WTC11 (cell line): ENCODE results near the gene POP4. TPM values are rescaled to one million over a fixed set of nuclear protein-coding genes. Genes with fewer than 3 reads are reported as not detected.

Experiments
- ATAC-seq: fragments of 200-7000 bp; cut with Tn5 transposase; 2 replicates; pipeline ENCODE4 v1.10.0; 2021; ENCODE audit warnings: mild to moderate bottlenecking, moderate library complexity
- CTCF ChIA-PET: fragments of 300-600 bp; sonication (Branson Sonifier 250); formaldehyde crosslinking; loops from one replicate; lab custom pipeline; 2021; ENCODE audit warnings: antibody characterized with exemption; lab: Charles Lee
- POLR2A ChIA-PET: fragments of 350-600 bp; sonication (Branson Sonifier 250); formaldehyde crosslinking; loops from one replicate; lab custom pipeline; 2021; ENCODE audit warnings: antibody characterized with exemption; lab: Charles Lee
- DNase-seq: peaks from one replicate; pipeline ENCODE4 v3.0.0; 2021; ENCODE audit warnings: low spot score
- H3K27ac Mint-ChIP-seq: 2 replicates; pipeline ENCODE4 v1.8.0; 2021; ENCODE audit warnings: mixed read lengths
- H3K27me3 Mint-ChIP-seq: 2 replicates; pipeline ENCODE4 v1.8.0; 2021; ENCODE audit warnings: low read depth, mild to moderate bottlenecking, moderate library complexity, mixed read lengths
- H3K36me3 Mint-ChIP-seq: 2 replicates; pipeline ENCODE4 v1.8.0; 2021; ENCODE audit warnings: mixed read lengths
- H3K4me1 Mint-ChIP-seq: 2 replicates; pipeline ENCODE4 v1.8.0; 2022; ENCODE audit warnings: mixed read lengths
- H3K4me3 Mint-ChIP-seq: 2 replicates; pipeline ENCODE4 v1.8.0; 2021; ENCODE audit warnings: mild to moderate bottlenecking, moderate library complexity, mixed read lengths
- H3K9me3 Mint-ChIP-seq: 2 replicates; pipeline ENCODE4 v1.8.0; 2021; ENCODE audit warnings: mixed read lengths
- SMAD3 ChIP-seq: sonication (generic); formaldehyde crosslinking; IDR thresholded peaks from 2 replicates; pipeline ENCODE4 v1.8.0; 2022; ENCODE audit warnings: missing genetic modification reagents, mild to moderate bottlenecking, borderline replicate concordance
- ZNF263 ChIP-seq: sonication (generic); formaldehyde crosslinking; IDR thresholded peaks from 2 replicates; pipeline ENCODE4 v1.8.1; 2022; ENCODE audit warnings: low read depth, mild to moderate bottlenecking, moderate library complexity, missing genetic modification reagents
- ZNF396 ChIP-seq: fragments of 250-450 bp; sonication (Bioruptor Pico); IDR thresholded peaks from 2 replicates; pipeline ENCODE4 v1.8.0; 2021; ENCODE audit warnings: mild to moderate bottlenecking, moderate library complexity, borderline replicate concordance
- total RNA-seq: library from RNA; stranded (reverse); gene quantifications from 3 replicates; pipeline ENCODE4 v1.2.3, GENCODE V29; 2021
- TF ChIP-seq, protein P1 (sequence below): fragments of 250-450 bp; sonication (Bioruptor Pico); IDR thresholded peaks from 2 replicates; pipeline ENCODE4 v2.1.2; 2022; ENCODE audit warnings: mild to moderate bottlenecking, moderate library complexity
- TF ChIP-seq, protein P2 (sequence below): sonication (generic); formaldehyde crosslinking; IDR thresholded peaks from 2 replicates; pipeline ENCODE4 v1.8.1; 2022; ENCODE audit warnings: low read depth, mild to moderate bottlenecking, moderate library complexity, missing genetic modification reagents, borderline replicate concordance
- TF ChIP-seq, protein P3 (sequence below): fragments of 250-450 bp; sonication (Bioruptor Pico); IDR thresholded peaks from 2 replicates; pipeline ENCODE4 v1.9.0; 2021; ENCODE audit warnings: mild to moderate bottlenecking
- TF ChIP-seq, protein P4 (sequence below): sonication (generic); formaldehyde crosslinking; IDR thresholded peaks from 2 replicates; pipeline ENCODE4 v1.8.0; 2022; ENCODE audit warnings: mild to moderate bottlenecking, missing genetic modification reagents
- TF ChIP-seq, protein P5 (sequence below): sonication (generic); formaldehyde crosslinking; IDR thresholded peaks from 2 replicates; pipeline ENCODE4 v1.8.0; 2022; ENCODE audit warnings: missing genetic modification reagents
- TF ChIP-seq, protein P6 (sequence below): sonication (generic); formaldehyde crosslinking; IDR thresholded peaks from 2 replicates; pipeline ENCODE4 v1.8.1; 2023; ENCODE audit warnings: mild to moderate bottlenecking, missing genetic modification reagents, borderline replicate concordance
- TF ChIP-seq, protein P7 (sequence below): sonication (generic); formaldehyde crosslinking; IDR thresholded peaks from 2 replicates; pipeline ENCODE4 v1.8.1; 2022; ENCODE audit warnings: missing genetic modification reagents, borderline replicate concordance

The POP4 gene
- total RNA-seq, 1 experiment from 2014 or later = 46.7 TPM

DNA sequence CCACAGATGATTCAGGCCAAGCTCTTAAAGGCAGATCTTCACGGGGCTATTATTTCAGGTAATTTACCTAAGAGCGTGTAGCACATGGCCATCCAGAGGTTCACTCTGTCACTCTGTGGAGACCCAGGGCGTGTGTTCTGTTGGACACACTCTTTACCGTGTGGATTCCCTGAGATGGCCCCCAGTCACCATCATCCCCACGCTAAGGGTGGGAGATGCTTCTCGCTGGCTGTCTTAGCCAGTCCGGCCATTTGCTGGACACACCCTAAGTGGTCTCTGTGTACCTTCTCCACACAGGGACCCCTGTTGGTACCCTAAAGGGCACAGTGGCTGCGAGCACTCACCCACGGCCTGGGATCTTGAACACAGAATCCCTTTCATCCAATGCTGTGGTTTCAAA, 6.0 kb downstream of the POP4 start:
- Mint-ChIP-seq H3K27me3 (no peaks in the 10 kb centered on the region), H3K27ac (no peak overlapping the region), H3K4me3 (no peak overlapping the region), H3K36me3 (peaks cover 37% of the 10 kb centered on the region), H3K9me3 (no peaks in the 10 kb centered on the region), H3K4me1 (peaks cover 2% of the 10 kb centered on the region)
- CTCF ChIA-PET = interaction anchor here (1.1 to 3.3 kb wide), 5 partner anchors 9 to 104 kb away, joined by 5 to 63 read pairs (median 20); partner anchors contain the start of gene C19orf12
- no peak for DNase-seq
- POLR2A ChIA-PET = no interaction called here
- TF ChIP-seq, protein P1, sequence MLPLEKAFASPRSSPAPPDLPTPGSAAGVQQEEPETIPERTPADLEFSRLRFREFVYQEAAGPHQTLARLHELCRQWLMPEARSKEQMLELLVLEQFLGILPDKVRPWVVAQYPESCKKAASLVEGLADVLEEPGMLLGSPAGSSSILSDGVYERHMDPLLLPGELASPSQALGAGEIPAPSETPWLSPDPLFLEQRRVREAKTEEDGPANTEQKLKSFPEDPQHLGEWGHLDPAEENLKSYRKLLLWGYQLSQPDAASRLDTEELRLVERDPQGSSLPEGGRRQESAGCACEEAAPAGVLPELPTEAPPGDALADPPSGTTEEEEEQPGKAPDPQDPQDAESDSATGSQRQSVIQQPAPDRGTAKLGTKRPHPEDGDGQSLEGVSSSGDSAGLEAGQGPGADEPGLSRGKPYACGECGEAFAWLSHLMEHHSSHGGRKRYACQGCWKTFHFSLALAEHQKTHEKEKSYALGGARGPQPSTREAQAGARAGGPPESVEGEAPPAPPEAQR = no peak
- TF ChIP-seq, protein P2, sequence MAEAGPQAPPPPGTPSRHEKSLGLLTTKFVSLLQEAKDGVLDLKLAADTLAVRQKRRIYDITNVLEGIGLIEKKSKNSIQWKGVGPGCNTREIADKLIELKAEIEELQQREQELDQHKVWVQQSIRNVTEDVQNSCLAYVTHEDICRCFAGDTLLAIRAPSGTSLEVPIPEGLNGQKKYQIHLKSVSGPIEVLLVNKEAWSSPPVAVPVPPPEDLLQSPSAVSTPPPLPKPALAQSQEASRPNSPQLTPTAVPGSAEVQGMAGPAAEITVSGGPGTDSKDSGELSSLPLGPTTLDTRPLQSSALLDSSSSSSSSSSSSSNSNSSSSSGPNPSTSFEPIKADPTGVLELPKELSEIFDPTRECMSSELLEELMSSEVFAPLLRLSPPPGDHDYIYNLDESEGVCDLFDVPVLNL (CRISPR knock-in tag) = no peak
- TF ChIP-seq, protein P3, sequence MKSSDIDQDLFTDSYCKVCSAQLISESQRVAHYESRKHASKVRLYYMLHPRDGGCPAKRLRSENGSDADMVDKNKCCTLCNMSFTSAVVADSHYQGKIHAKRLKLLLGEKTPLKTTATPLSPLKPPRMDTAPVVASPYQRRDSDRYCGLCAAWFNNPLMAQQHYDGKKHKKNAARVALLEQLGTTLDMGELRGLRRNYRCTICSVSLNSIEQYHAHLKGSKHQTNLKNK (CRISPR knock-in tag) = no peak
- TF ChIP-seq, protein P4, sequence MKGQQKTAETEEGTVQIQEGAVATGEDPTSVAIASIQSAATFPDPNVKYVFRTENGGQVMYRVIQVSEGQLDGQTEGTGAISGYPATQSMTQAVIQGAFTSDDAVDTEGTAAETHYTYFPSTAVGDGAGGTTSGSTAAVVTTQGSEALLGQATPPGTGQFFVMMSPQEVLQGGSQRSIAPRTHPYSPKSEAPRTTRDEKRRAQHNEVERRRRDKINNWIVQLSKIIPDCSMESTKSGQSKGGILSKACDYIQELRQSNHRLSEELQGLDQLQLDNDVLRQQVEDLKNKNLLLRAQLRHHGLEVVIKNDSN (CRISPR knock-in tag) = no peak
- TF ChIP-seq ZNF263 = no peak
- TF ChIP-seq, protein P5, sequence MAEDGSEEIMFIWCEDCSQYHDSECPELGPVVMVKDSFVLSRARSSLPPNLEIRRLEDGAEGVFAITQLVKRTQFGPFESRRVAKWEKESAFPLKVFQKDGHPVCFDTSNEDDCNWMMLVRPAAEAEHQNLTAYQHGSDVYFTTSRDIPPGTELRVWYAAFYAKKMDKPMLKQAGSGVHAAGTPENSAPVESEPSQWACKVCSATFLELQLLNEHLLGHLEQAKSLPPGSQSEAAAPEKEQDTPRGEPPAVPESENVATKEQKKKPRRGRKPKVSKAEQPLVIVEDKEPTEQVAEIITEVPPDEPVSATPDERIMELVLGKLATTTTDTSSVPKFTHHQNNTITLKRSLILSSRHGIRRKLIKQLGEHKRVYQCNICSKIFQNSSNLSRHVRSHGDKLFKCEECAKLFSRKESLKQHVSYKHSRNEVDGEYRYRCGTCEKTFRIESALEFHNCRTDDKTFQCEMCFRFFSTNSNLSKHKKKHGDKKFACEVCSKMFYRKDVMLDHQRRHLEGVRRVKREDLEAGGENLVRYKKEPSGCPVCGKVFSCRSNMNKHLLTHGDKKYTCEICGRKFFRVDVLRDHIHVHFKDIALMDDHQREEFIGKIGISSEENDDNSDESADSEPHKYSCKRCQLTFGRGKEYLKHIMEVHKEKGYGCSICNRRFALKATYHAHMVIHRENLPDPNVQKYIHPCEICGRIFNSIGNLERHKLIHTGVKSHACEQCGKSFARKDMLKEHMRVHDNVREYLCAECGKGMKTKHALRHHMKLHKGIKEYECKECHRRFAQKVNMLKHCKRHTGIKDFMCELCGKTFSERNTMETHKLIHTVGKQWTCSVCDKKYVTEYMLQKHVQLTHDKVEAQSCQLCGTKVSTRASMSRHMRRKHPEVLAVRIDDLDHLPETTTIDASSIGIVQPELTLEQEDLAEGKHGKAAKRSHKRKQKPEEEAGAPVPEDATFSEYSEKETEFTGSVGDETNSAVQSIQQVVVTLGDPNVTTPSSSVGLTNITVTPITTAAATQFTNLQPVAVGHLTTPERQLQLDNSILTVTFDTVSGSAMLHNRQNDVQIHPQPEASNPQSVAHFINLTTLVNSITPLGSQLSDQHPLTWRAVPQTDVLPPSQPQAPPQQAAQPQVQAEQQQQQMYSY (CRISPR knock-in tag) = no peak
- TF ChIP-seq, protein P6, sequence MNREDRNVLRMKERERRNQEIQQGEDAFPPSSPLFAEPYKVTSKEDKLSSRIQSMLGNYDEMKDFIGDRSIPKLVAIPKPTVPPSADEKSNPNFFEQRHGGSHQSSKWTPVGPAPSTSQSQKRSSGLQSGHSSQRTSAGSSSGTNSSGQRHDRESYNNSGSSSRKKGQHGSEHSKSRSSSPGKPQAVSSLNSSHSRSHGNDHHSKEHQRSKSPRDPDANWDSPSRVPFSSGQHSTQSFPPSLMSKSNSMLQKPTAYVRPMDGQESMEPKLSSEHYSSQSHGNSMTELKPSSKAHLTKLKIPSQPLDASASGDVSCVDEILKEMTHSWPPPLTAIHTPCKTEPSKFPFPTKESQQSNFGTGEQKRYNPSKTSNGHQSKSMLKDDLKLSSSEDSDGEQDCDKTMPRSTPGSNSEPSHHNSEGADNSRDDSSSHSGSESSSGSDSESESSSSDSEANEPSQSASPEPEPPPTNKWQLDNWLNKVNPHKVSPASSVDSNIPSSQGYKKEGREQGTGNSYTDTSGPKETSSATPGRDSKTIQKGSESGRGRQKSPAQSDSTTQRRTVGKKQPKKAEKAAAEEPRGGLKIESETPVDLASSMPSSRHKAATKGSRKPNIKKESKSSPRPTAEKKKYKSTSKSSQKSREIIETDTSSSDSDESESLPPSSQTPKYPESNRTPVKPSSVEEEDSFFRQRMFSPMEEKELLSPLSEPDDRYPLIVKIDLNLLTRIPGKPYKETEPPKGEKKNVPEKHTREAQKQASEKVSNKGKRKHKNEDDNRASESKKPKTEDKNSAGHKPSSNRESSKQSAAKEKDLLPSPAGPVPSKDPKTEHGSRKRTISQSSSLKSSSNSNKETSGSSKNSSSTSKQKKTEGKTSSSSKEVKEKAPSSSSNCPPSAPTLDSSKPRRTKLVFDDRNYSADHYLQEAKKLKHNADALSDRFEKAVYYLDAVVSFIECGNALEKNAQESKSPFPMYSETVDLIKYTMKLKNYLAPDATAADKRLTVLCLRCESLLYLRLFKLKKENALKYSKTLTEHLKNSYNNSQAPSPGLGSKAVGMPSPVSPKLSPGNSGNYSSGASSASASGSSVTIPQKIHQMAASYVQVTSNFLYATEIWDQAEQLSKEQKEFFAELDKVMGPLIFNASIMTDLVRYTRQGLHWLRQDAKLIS = no peak
- no peak for TF ChIP-seq ZNF396
- TF ChIP-seq, protein P7, sequence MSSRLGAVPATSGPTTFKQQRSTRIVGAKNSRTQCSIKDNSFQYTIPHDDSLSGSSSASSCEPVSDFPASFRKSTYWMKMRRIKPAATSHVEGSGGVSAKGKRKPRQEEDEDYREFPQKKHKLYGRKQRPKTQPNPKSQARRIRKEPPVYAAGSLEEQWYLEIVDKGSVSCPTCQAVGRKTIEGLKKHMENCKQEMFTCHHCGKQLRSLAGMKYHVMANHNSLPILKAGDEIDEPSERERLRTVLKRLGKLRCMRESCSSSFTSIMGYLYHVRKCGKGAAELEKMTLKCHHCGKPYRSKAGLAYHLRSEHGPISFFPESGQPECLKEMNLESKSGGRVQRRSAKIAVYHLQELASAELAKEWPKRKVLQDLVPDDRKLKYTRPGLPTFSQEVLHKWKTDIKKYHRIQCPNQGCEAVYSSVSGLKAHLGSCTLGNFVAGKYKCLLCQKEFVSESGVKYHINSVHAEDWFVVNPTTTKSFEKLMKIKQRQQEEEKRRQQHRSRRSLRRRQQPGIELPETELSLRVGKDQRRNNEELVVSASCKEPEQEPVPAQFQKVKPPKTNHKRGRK (CRISPR knock-in tag) = no peak
- TF ChIP-seq SMAD3 (CRISPR knock-in tag) = no peak
- no peak for ATAC-seq
